HEK293 (cell line): ENCODE data around the gene C6orf58.

Experiments
- BCL11A ChIP-seq: fragments of 450-650 bp; formaldehyde crosslinking; IDR thresholded peaks from 2 replicates; pipeline ENCODE4 v1.5.1; 2016; ENCODE audit warnings: low read depth, missing biosample characterization, missing genetic modification characterization
- KLF9 ChIP-seq: fragments of 450-650 bp; formaldehyde crosslinking; IDR thresholded peaks from 2 replicates; pipeline ENCODE4 v1.5.1; 2016; ENCODE audit warnings: missing biosample characterization, missing genetic modification characterization, low read depth
- SCRT2 ChIP-seq: fragments of 450-650 bp; formaldehyde crosslinking; IDR thresholded peaks from 2 replicates; pipeline ENCODE4 v1.5.1; 2016; ENCODE audit warnings: missing biosample characterization, missing genetic modification characterization
- YY1 ChIP-seq: fragments of 450-650 bp; formaldehyde crosslinking; IDR thresholded peaks from 2 replicates; pipeline ENCODE4 v1.5.1; 2018; ENCODE audit warnings: missing biosample characterization, missing genetic modification characterization
- ZEB2 ChIP-seq: fragments of 450-650 bp; formaldehyde crosslinking; IDR thresholded peaks from 2 replicates; pipeline ENCODE4 v1.5.1; 2016; ENCODE audit warnings: missing biosample characterization, missing genetic modification characterization
- ZNF121 ChIP-seq: fragments of 450-650 bp; formaldehyde crosslinking; IDR thresholded peaks from 2 replicates; pipeline ENCODE4 v1.5.1; 2016; ENCODE audit warnings: missing biosample characterization, missing genetic modification characterization
- ZNF354C ChIP-seq: fragments of 450-650 bp; formaldehyde crosslinking; IDR thresholded peaks from 2 replicates; pipeline ENCODE4 v1.5.1; 2016; ENCODE audit warnings: missing biosample characterization, missing genetic modification characterization, low read depth, borderline replicate concordance
- ZNF416 ChIP-seq: fragments of 450-650 bp; formaldehyde crosslinking; IDR thresholded peaks from 2 replicates; pipeline ENCODE4 v1.5.1; 2016; ENCODE audit warnings: missing biosample characterization, missing genetic modification characterization
- ZNF555 ChIP-seq: fragments of 450-650 bp; formaldehyde crosslinking; conservative IDR thresholded peaks from 2 replicates; pipeline ENCODE4 v1.5.1; 2017; ENCODE audit warnings: missing biosample characterization, mild to moderate bottlenecking, missing genetic modification characterization, inconsistent platforms
- TF ChIP-seq, protein P1 (sequence below): fragments of 450-650 bp; formaldehyde crosslinking; IDR thresholded peaks from 2 replicates; pipeline ENCODE4 v1.5.1; 2016; ENCODE audit warnings: missing biosample characterization, missing genetic modification characterization
- TF ChIP-seq, protein P2 (sequence below): fragments of 450-650 bp; formaldehyde crosslinking; IDR thresholded peaks from 2 replicates; pipeline ENCODE4 v1.5.1; 2016; ENCODE audit warnings: missing biosample characterization, missing genetic modification characterization
- TF ChIP-seq, protein P3 (sequence below): fragments of 450-650 bp; formaldehyde crosslinking; IDR thresholded peaks from 2 replicates; pipeline ENCODE4 v1.5.1; 2016; ENCODE audit warnings: missing biosample characterization, missing genetic modification characterization

DNA sequence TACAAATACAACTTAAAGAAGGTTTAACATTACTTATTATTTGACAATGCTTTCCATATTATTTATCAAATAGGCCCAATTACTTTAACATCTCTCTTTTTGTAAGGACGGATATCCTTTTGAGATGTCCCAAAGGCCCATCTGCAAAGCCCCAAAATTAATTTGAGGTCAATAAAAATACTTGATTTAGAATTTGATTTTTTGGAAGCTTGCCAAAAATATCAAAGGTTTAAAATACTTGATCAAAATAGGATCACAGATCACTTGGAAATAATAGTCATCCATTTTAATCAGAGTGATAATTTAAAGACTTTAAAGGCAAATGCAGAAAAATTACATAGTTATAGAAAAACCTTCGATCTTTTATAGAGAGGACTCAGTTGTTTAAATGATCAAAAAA, 8.1 kb downstream of the C6orf58 start:
- TF ChIP-seq, protein P1, sequence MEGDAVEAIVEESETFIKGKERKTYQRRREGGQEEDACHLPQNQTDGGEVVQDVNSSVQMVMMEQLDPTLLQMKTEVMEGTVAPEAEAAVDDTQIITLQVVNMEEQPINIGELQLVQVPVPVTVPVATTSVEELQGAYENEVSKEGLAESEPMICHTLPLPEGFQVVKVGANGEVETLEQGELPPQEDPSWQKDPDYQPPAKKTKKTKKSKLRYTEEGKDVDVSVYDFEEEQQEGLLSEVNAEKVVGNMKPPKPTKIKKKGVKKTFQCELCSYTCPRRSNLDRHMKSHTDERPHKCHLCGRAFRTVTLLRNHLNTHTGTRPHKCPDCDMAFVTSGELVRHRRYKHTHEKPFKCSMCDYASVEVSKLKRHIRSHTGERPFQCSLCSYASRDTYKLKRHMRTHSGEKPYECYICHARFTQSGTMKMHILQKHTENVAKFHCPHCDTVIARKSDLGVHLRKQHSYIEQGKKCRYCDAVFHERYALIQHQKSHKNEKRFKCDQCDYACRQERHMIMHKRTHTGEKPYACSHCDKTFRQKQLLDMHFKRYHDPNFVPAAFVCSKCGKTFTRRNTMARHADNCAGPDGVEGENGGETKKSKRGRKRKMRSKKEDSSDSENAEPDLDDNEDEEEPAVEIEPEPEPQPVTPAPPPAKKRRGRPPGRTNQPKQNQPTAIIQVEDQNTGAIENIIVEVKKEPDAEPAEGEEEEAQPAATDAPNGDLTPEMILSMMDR: no peak
- no peak for TF ChIP-seq ZNF416 (tag by site-specific recombination)
- no peak for TF ChIP-seq YY1 (tag by site-specific recombination)
- TF ChIP-seq BCL11A (tag by site-specific recombination): no peak
- no peak for TF ChIP-seq ZNF354C
- TF ChIP-seq ZNF555: no peak
- TF ChIP-seq KLF9: no peak
- TF ChIP-seq, protein P2, sequence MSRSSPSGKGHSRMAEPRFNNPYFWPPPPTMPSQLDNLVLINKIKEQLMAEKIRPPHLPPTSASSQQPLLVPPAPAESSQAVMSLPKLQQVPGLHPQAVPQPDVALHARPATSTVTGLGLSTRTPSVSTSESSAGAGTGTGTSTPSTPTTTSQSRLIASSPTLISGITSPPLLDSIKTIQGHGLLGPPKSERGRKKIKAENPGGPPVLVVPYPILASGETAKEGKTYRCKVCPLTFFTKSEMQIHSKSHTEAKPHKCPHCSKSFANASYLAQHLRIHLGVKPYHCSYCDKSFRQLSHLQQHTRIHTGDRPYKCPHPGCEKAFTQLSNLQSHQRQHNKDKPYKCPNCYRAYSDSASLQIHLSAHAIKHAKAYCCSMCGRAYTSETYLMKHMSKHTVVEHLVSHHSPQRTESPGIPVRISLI: no peak
- TF ChIP-seq SCRT2 (tag by site-specific recombination): no peak
- TF ChIP-seq, protein P3, sequence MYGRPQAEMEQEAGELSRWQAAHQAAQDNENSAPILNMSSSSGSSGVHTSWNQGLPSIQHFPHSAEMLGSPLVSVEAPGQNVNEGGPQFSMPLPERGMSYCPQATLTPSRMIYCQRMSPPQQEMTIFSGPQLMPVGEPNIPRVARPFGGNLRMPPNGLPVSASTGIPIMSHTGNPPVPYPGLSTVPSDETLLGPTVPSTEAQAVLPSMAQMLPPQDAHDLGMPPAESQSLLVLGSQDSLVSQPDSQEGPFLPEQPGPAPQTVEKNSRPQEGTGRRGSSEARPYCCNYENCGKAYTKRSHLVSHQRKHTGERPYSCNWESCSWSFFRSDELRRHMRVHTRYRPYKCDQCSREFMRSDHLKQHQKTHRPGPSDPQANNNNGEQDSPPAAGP: no peak
- no peak for TF ChIP-seq ZNF121 (tag by site-specific recombination)
- no peak for TF ChIP-seq ZEB2
